A549 (cell line): ENCODE measurements around the gene GRK7. TPM values are rescaled to one million over a fixed set of nuclear protein-coding genes. Genes with fewer than 3 reads are reported as not detected.

Experiments used
- ATAC-seq, 2 experiments: fragments of 200-7000 bp in 1 of 2; fragments of >200 bp in 1 of 2; cut with Nextera tagmentation in 1 of 2; cut with Tn5 transposase in 1 of 2; 3 replicates each; pipeline versions ENCODE4 v1.8.0 to v1.9.1; 2018 to 2020; ENCODE audit warnings: mild to moderate bottlenecking in 1 of 2, moderate library complexity in 1 of 2
- CTCF ChIA-PET: fragments of 300-600 bp; sonication (Branson Sonifier 250); formaldehyde crosslinking; extraction: SDS; loops from one replicate; lab custom pipeline; 2021; ENCODE audit warnings: antibody characterized with exemption, inconsistent platforms; lab: Yijun Ruan, JAX
- POLR2A ChIA-PET: fragments of 350-600 bp; formaldehyde crosslinking; extraction: SDS; loops from one replicate; lab custom pipeline; 2021; ENCODE audit warnings: antibody characterized with exemption, inconsistent platforms; lab: Yijun Ruan, JAX
- DNase-seq, 2 experiments: peaks; one replicate each; pipeline versions ENCODE4 v3.0.0 to v3.0.0-alpha.2; 2011 to 2016; ENCODE audit warnings: low read depth in 1 of 2, low spot score in 1 of 2
- FAIRE-seq: peaks from 2 replicates; lab custom pipeline; 2011; peaks lifted over from hg19 to GRCh38; lab: Jason Lieb, UNC
- H3K27ac ChIP-seq, 2 experiments: fragments of >200 bp; sonication (Bioruptor Twin); formaldehyde crosslinking; 3 replicates each; pipeline ENCODE4 v1.5.1; 2016 to 2017
- H3K4me1 ChIP-seq: fragments of >200 bp; sonication (Bioruptor Twin); formaldehyde crosslinking; 3 replicates; pipeline ENCODE4 v1.6.1; 2016
- H3K4me2 ChIP-seq: fragments of >200 bp; sonication (Bioruptor Twin); formaldehyde crosslinking; 3 replicates; pipeline ENCODE4 v1.6.1; 2016
- H3K4me3 ChIP-seq: fragments of >200 bp; sonication (Bioruptor Twin); formaldehyde crosslinking; 3 replicates; pipeline ENCODE4 v1.5.1; 2016
- H3K9me3 ChIP-seq: fragments of >200 bp; sonication (Bioruptor Twin); formaldehyde crosslinking; 3 replicates; pipeline ENCODE4 v1.6.1; 2016
- CHD4 ChIP-seq: fragments of 200-600 bp; sonication (generic); IDR thresholded peaks from 2 replicates; pipeline ENCODE4 v1.6.1; 2016; ENCODE audit warnings: antibody characterized with exemption, mild to moderate bottlenecking, borderline replicate concordance
- EHF ChIP-seq: fragments of 250-450 bp; sonication (Bioruptor Pico); IDR thresholded peaks from 2 replicates; pipeline ENCODE4 v1.5.0; 2020; ENCODE audit warnings: mild to moderate bottlenecking
- ESRRA ChIP-seq: fragments of 150-350 bp; IDR thresholded peaks from 2 replicates; pipeline ENCODE4 v1.6.1; 2014; ENCODE audit warnings: mild to moderate bottlenecking, low read length, borderline replicate concordance
- FOSB ChIP-seq: fragments of 250-450 bp; sonication (Bioruptor Pico); IDR thresholded peaks from 2 replicates; pipeline ENCODE4 v1.5.0; 2020; ENCODE audit warnings: mild to moderate bottlenecking, moderate library complexity
- FOXS1 ChIP-seq: fragments of 250-450 bp; sonication (Bioruptor Pico); IDR thresholded peaks from 2 replicates; pipeline ENCODE4 v1.5.0; 2020; ENCODE audit warnings: mild to moderate bottlenecking, moderate library complexity
- GATA3 ChIP-seq: IDR thresholded peaks from 2 replicates; pipeline ENCODE4 v1.6.1; 2012; ENCODE audit warnings: borderline replicate concordance
- HDAC2 ChIP-seq: fragments of 200-600 bp; sonication (generic); IDR thresholded peaks from 2 replicates; pipeline ENCODE4 v1.6.1; 2016
- HEYL ChIP-seq: fragments of 250-450 bp; sonication (Bioruptor Pico); IDR thresholded peaks from 2 replicates; pipeline ENCODE4 v1.8.0; 2021; ENCODE audit warnings: mild to moderate bottlenecking, moderate library complexity
- JUNB ChIP-seq: fragments of >200 bp; sonication (Bioruptor Twin); formaldehyde crosslinking; IDR thresholded peaks from 2 replicates; pipeline ENCODE4 v1.6.1; 2016
- KDM1A ChIP-seq: fragments of 200-600 bp; sonication (generic); IDR thresholded peaks from 2 replicates; pipeline ENCODE4 v1.6.1; 2016; ENCODE audit warnings: low read depth, mild to moderate bottlenecking
- KDM5A ChIP-seq: fragments of 200-600 bp; sonication (generic); IDR thresholded peaks from 2 replicates; pipeline ENCODE4 v1.6.1; 2016; ENCODE audit warnings: antibody characterized with exemption, mild to moderate bottlenecking
- MYC ChIP-seq: IDR thresholded peaks from 2 replicates; pipeline ENCODE4 v1.6.1; 2012; ENCODE audit warnings: mild to moderate bottlenecking, inconsistent platforms, low read length, improper control_type of control experiment, borderline replicate concordance
- NR3C1 ChIP-seq: fragments of >200 bp; sonication (Bioruptor Twin); formaldehyde crosslinking; IDR thresholded peaks from 3 replicates; pipeline ENCODE4 v1.6.1; 2017
- PHF8 ChIP-seq: fragments of 200-600 bp; sonication (generic); IDR thresholded peaks from 2 replicates; pipeline ENCODE4 v1.6.1; 2016; ENCODE audit warnings: low read depth, mild to moderate bottlenecking, antibody characterized with exemption, moderate library complexity, borderline replicate concordance
- POLR2A ChIP-seq: IDR thresholded peaks from 2 replicates; pipeline ENCODE4 v1.6.1; 2012; ENCODE audit warnings: mild to moderate bottlenecking, low read length
- POLR2AphosphoS2 ChIP-seq: conservative IDR thresholded peaks from 2 replicates; pipeline ENCODE4 v1.6.1; 2012; ENCODE audit warnings: low read length, improper control_type of control experiment, inconsistent platforms
- RAD21 ChIP-seq, 2 experiments: fragments of >200 bp in 1 of 2; sonication (Bioruptor Twin) in 1 of 2; formaldehyde crosslinking in 1 of 2; IDR thresholded peaks in 1 of 2; conservative IDR thresholded peaks in 1 of 2; 2 replicates in 1 of 2; 3 replicates in 1 of 2; pipeline ENCODE4 v1.6.1; 2012 to 2018; ENCODE audit warnings: inconsistent platforms in 1 of 2
- RARB ChIP-seq: fragments of 250-450 bp; sonication (Bioruptor Pico); IDR thresholded peaks from 2 replicates; pipeline ENCODE4 v1.8.0; 2021; ENCODE audit warnings: mild to moderate bottlenecking, moderate library complexity
- SREBF2 ChIP-seq: fragments of 450-650 bp; IDR thresholded peaks from 2 replicates; pipeline ENCODE4 v1.6.1; 2014; ENCODE audit warnings: mild to moderate bottlenecking, moderate library complexity
- TP53 ChIP-seq: fragments of 250-450 bp; sonication (Bioruptor Pico); IDR thresholded peaks from 2 replicates; pipeline ENCODE4 v1.5.0; 2021; ENCODE audit warnings: mild to moderate bottlenecking, moderate library complexity
- ZSCAN20 ChIP-seq: fragments of 250-450 bp; sonication (Bioruptor Pico); IDR thresholded peaks from 2 replicates; pipeline ENCODE4 v1.8.0; 2022; ENCODE audit warnings: mild to moderate bottlenecking, moderate library complexity
- WGBS: methylation state at CpG from one replicate; pipeline ENCODE4 v1.1.6; 2017; ENCODE audit errors: missing lambda C conversion rate; 5-methylcytosine and 5-hydroxymethylcytosine counted together
- polyA plus RNA-seq, 4 experiments: library from polyadenylated mRNA; depleted of rRNA in 3 of 4; stranded (reverse); fragments of >200 nt; fragmentation: RNase III in 1 of 4; extraction: RNeasy Plus Mini Kit Qiagen cat#74134 plus additional on column Dnase treatment in 1 of 4; gene quantifications; 2 replicates in 3 of 4; 3 replicates in 1 of 4; pipeline ENCODE4 v1.2.3, GENCODE V29; 2011 to 2017
- TF ChIP-seq, protein P1 (sequence below): fragments of 150-350 bp; IDR thresholded peaks from 2 replicates; pipeline ENCODE4 v1.6.1; 2014; ENCODE audit warnings: low read depth, mild to moderate bottlenecking, low read length
- TF ChIP-seq, protein P2 (sequence below): fragments of 450-650 bp; IDR thresholded peaks from 2 replicates; pipeline ENCODE4 v1.6.1; 2014; ENCODE audit warnings: antibody characterized with exemption
- TF ChIP-seq, protein P3 (sequence below): fragments of 200-600 bp; sonication (generic); IDR thresholded peaks from 2 replicates; pipeline ENCODE4 v1.6.1; 2016; ENCODE audit warnings: antibody characterized with exemption, mild to moderate bottlenecking, moderate library complexity
- TF ChIP-seq, protein P4 (sequence below): fragments of >200 bp; sonication (Bioruptor Twin); formaldehyde crosslinking; IDR thresholded peaks from 2 replicates; pipeline ENCODE4 v1.6.1; 2016
- TF ChIP-seq, protein P5 (sequence below): fragments of 250-450 bp; sonication (Bioruptor Pico); IDR thresholded peaks from 2 replicates; pipeline ENCODE4 v1.5.0; 2021; ENCODE audit warnings: mild to moderate bottlenecking, moderate library complexity, borderline replicate concordance

GRK7 gene
- polyA plus RNA-seq, 2 of the 4 experiments (the other 2 are of a cell fraction), result 0.03 TPM; not detected in 1

DNA sequence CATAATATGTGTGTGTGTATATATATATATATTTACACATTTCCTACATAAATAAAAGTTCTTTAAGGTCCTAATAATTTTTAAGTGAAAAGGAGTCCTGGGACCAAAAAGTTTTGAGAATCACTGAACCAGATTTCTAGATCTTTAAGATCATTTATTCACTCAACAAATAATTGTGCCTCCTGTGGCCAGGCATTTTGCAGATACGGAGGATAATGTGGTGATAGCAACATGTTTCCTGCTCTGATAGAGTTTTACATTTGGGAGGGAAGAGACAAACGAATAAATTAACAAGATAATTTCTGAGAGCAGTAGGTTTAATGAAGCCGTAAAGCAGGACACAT, 25.6 kb upstream of the GRK7 start:
- TF ChIP-seq, protein P1, sequence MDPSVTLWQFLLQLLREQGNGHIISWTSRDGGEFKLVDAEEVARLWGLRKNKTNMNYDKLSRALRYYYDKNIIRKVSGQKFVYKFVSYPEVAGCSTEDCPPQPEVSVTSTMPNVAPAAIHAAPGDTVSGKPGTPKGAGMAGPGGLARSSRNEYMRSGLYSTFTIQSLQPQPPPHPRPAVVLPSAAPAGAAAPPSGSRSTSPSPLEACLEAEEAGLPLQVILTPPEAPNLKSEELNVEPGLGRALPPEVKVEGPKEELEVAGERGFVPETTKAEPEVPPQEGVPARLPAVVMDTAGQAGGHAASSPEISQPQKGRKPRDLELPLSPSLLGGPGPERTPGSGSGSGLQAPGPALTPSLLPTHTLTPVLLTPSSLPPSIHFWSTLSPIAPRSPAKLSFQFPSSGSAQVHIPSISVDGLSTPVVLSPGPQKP, result no peak
- no peak for TF ChIP-seq NR3C1
- no peak for TF ChIP-seq ESRRA
- no peak for TF ChIP-seq FOSB (CRISPR knock-in tag)
- no peak for TF ChIP-seq POLR2AphosphoS2
- TF ChIP-seq RARB (CRISPR knock-in tag), result no peak
- no peak for TF ChIP-seq JUNB
- no peak for TF ChIP-seq TP53 (CRISPR knock-in tag)
- TF ChIP-seq ZSCAN20 (CRISPR knock-in tag), result no peak
- TF ChIP-seq, protein P2, sequence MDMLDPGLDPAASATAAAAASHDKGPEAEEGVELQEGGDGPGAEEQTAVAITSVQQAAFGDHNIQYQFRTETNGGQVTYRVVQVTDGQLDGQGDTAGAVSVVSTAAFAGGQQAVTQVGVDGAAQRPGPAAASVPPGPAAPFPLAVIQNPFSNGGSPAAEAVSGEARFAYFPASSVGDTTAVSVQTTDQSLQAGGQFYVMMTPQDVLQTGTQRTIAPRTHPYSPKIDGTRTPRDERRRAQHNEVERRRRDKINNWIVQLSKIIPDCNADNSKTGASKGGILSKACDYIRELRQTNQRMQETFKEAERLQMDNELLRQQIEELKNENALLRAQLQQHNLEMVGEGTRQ, result no peak
- TF ChIP-seq CHD4, result no peak
- TF ChIP-seq HDAC2, result no peak
- no peak for TF ChIP-seq PHF8
- no peak for TF ChIP-seq GATA3
- TF ChIP-seq KDM1A, result no peak
- no peak for TF ChIP-seq FOXS1 (CRISPR knock-in tag)
- TF ChIP-seq, protein P3, sequence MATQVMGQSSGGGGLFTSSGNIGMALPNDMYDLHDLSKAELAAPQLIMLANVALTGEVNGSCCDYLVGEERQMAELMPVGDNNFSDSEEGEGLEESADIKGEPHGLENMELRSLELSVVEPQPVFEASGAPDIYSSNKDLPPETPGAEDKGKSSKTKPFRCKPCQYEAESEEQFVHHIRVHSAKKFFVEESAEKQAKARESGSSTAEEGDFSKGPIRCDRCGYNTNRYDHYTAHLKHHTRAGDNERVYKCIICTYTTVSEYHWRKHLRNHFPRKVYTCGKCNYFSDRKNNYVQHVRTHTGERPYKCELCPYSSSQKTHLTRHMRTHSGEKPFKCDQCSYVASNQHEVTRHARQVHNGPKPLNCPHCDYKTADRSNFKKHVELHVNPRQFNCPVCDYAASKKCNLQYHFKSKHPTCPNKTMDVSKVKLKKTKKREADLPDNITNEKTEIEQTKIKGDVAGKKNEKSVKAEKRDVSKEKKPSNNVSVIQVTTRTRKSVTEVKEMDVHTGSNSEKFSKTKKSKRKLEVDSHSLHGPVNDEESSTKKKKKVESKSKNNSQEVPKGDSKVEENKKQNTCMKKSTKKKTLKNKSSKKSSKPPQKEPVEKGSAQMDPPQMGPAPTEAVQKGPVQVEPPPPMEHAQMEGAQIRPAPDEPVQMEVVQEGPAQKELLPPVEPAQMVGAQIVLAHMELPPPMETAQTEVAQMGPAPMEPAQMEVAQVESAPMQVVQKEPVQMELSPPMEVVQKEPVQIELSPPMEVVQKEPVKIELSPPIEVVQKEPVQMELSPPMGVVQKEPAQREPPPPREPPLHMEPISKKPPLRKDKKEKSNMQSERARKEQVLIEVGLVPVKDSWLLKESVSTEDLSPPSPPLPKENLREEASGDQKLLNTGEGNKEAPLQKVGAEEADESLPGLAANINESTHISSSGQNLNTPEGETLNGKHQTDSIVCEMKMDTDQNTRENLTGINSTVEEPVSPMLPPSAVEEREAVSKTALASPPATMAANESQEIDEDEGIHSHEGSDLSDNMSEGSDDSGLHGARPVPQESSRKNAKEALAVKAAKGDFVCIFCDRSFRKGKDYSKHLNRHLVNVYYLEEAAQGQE, result no peak
- TF ChIP-seq HEYL (CRISPR knock-in tag), result no peak
- TF ChIP-seq, protein P4, sequence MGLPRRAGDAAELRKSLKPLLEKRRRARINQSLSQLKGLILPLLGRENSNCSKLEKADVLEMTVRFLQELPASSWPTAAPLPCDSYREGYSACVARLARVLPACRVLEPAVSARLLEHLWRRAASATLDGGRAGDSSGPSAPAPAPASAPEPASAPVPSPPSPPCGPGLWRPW, result no peak
- no peak for TF ChIP-seq EHF (CRISPR knock-in tag)
- TF ChIP-seq, all 56 proteins: peak for 0
- CTCF ChIA-PET, result interaction anchor here (0.8 to 3.7 kb wide), 15 partner anchors 13 to 261 kb away, joined by 3 to 40 read pairs (median 6); partner anchors contain the start of gene GRK7
- FAIRE-seq, result no peak
- 0% methylated on average over 3 of the region's 3 CpGs for WGBS
- ATAC-seq, result no peak
- no peaks in the 10 kb centered on the region for H3K9me3 ChIP-seq
- peaks cover 30% of the 10 kb centered on the region for H3K4me1 ChIP-seq
- POLR2A ChIA-PET, result interaction anchor here (1.5 to 2.0 kb wide), 2 partner anchors 138 to 175 kb away, joined by 5 to 15 read pairs; no protein-coding TSS in a partner anchor
- peak overlapping the region; percentile 76 for H3K4me2 ChIP-seq
- H3K4me3 ChIP-seq, result peak overlapping the region; percentile 65
- H3K27ac ChIP-seq, result peak overlapping the region; percentile 82
- no peak for DNase-seq

DNA sequence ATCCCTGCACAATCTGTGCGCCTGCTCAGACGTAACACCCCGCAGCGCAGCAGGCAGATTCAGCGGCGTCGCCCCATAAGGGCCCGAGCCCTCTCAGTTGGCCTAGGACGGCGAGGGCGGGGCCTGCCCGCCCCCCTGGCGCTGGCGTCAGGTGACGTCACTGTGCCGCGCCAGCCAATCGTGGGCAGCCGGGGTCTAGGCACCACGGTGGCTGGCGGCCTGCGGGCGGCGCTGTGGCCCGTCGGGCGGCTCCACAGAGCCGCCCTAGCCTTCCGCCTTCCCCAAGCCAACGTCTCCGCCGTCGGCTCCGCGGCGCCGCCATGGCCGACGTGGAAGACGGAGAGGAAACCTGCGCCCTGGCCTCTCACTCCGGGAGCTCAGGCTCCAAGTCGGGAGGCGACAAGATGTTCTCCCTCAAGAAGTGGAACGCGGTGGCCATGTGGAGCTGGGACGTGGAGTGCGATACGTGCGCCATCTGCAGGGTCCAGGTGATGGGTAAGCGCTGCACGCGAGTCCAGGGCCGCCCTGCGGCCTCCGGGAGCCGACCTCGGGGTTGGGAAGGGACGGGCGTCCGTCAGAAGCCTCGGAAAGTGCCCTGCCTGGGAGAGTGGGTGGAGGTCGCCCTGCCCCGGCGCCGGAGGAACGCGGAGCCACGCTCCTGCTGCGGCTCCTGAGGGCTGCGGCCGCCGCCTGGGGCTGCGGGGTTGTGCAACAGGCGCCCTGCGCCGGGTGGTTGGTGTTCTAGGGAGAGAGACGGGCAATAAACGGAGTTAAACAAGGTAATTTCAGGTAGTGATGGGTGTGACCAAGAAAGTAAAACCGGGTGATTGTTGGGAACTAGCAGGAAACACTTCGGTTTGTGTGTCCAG, 25.0 kb upstream of the GRK7 start, which contains the start of gene RNF7:
TSS of gene RNF7 (plus strand) at position 277 of the 869 bp plus-strand sequence. CDS start at position 321, 44 bp downstream.
- peak; percentile 94 to 98 for ATAC-seq
- under 1% methylated on average over 28 of the region's 81 CpGs for WGBS
- Histone ChIP-seq H3K27ac (peak within 1 kb of the TSS; percentile 87 to 95), H3K4me1 (peaks cover 36% of the 10 kb centered on the region), H3K4me3 (peak within 1 kb of the TSS; percentile 65), H3K4me2 (peak within 1 kb of the TSS; percentile 83), H3K9me3 (no peaks in the 10 kb centered on the region)
- peak; percentile 80 to 96 for DNase-seq
- CTCF ChIA-PET, result interaction anchor here (0.5 to 3.7 kb wide), 35 partner anchors 9 to 541 kb away, joined by 3 to 40 read pairs (median 4); partner anchors contain the start of gene GRK7
- no peak for FAIRE-seq
- POLR2A ChIA-PET, result interaction anchor here (0.5 to 2.0 kb wide), 6 partner anchors 8 to 448 kb away, joined by 3 to 15 read pairs (median 4); partner anchors contain the start of gene ATP1B3
- peak; percentile 48 to 87; a peak in 4 of 5 replicates for TF ChIP-seq RAD21 (conservative IDR thresholded peaks at IDR 0.05 in 1 of 2, IDR thresholded peaks at IDR 0.05 in 1 of 2)
- peak; percentile 69 for TF ChIP-seq POLR2A
- TF ChIP-seq, protein P5, sequence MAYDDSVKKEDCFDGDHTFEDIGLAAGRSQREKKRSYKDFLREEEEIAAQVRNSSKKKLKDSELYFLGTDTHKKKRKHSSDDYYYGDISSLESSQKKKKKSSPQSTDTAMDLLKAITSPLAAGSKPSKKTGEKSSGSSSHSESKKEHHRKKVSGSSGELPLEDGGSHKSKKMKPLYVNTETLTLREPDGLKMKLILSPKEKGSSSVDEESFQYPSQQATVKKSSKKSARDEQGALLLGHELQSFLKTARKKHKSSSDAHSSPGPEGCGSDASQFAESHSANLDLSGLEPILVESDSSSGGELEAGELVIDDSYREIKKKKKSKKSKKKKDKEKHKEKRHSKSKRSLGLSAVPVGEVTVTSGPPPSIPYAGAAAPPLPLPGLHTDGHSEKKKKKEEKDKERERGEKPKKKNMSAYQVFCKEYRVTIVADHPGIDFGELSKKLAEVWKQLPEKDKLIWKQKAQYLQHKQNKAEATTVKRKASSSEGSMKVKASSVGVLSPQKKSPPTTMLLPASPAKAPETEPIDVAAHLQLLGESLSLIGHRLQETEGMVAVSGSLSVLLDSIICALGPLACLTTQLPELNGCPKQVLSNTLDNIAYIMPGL (CRISPR knock-in tag), result peak; percentile 99
- peak; percentile 72; the same call in 1 of the 2 replicates for TF ChIP-seq MYC
- TF ChIP-seq, protein P1, result no peak
- no peak for TF ChIP-seq SREBF2
- TF ChIP-seq, protein P2, result 0 out of 2 replicates have a peak, but pooled peaks have one; percentile 9
- peak; percentile 68 for TF ChIP-seq KDM5A
